H9 (cell line): Measurements from ENCODE around the gene ADA. TPM values are rescaled to one million over a fixed set of nuclear protein-coding genes. Genes with fewer than 3 reads are reported as not detected.

Source experiments
- DNase-seq: peaks from one replicate; pipeline ENCODE4 v3.0.0-alpha.2; 2017
- H2AFZ ChIP-seq: one replicate; pipeline ENCODE4 v1.6.1; 2013; ENCODE audit warnings: mild to moderate bottlenecking, low read length, control low read depth, moderate library complexity
- H2AK5ac ChIP-seq: 2 replicates; pipeline ENCODE4 v1.6.1; 2013; ENCODE audit warnings: low read length, control low read depth, mixed read lengths; ENCODE audit not compliant: insufficient read length
- H2BK120ac ChIP-seq: one replicate; pipeline ENCODE4 v1.6.1; 2013; ENCODE audit warnings: low read depth, mild to moderate bottlenecking, low read length, control low read depth, inconsistent platforms; ENCODE audit not compliant: poor library complexity, severe bottlenecking
- H2BK12ac ChIP-seq: 2 replicates; pipeline ENCODE4 v1.6.1; 2013; ENCODE audit warnings: low read length, control low read depth, mixed read lengths, low read depth; ENCODE audit not compliant: insufficient read length
- H2BK15ac ChIP-seq: 2 replicates; pipeline ENCODE4 v1.6.1; 2013; ENCODE audit warnings: low read depth, low read length, control low read depth
- H2BK20ac ChIP-seq: one replicate; pipeline ENCODE4 v1.6.1; 2013; ENCODE audit warnings: low read depth, mild to moderate bottlenecking, low read length, control low read depth, inconsistent platforms; ENCODE audit not compliant: poor library complexity, severe bottlenecking
- H2BK5ac ChIP-seq: 2 replicates; pipeline ENCODE4 v1.6.1; 2013; ENCODE audit warnings: low read length, control low read depth, mixed read lengths; ENCODE audit not compliant: insufficient read length
- H3K14ac ChIP-seq: 2 replicates; pipeline ENCODE4 v1.6.1; 2013; ENCODE audit warnings: low read length, control low read depth; ENCODE audit not compliant: insufficient read depth
- H3K18ac ChIP-seq: 2 replicates; pipeline ENCODE4 v1.6.1; 2013; ENCODE audit warnings: low read depth, mild to moderate bottlenecking, mixed read lengths, low read length, control low read depth; ENCODE audit not compliant: insufficient read length
- H3K23ac ChIP-seq: 2 replicates; pipeline ENCODE4 v1.6.1; 2013; ENCODE audit warnings: low read length, control low read depth, mixed read lengths, low read depth; ENCODE audit not compliant: insufficient read length
- H3K23me2 ChIP-seq: 2 replicates; pipeline ENCODE4 v1.6.1; 2013; ENCODE audit warnings: low read depth, mild to moderate bottlenecking, mixed read lengths, low read length, control low read depth; ENCODE audit not compliant: insufficient read length, poor library complexity, severe bottlenecking
- H3K27ac ChIP-seq: 2 replicates; pipeline ENCODE4 v1.5.1; 2013; ENCODE audit warnings: low read length, control low read depth, mixed read lengths, low read depth; ENCODE audit not compliant: insufficient read length
- H3K27me3 ChIP-seq: 2 replicates; pipeline ENCODE4 v1.6.1; 2013; ENCODE audit warnings: low read length, control low read depth, inconsistent platforms; ENCODE audit not compliant: insufficient read depth
- H3K4ac ChIP-seq: 2 replicates; pipeline ENCODE4 v1.6.1; 2013; ENCODE audit warnings: low read depth, mild to moderate bottlenecking, control low read depth, inconsistent platforms, low read length, moderate library complexity
- H3K4me1 ChIP-seq: 2 replicates; pipeline ENCODE4 v1.6.1; 2013; ENCODE audit warnings: low read length, control low read depth, inconsistent platforms; ENCODE audit not compliant: insufficient read depth
- H3K4me2 ChIP-seq: 2 replicates; pipeline ENCODE4 v1.6.1; 2013; ENCODE audit warnings: low read length, control low read depth, mixed read lengths; ENCODE audit not compliant: insufficient read length, insufficient read depth
- H3K56ac ChIP-seq: 2 replicates; pipeline ENCODE4 v1.6.1; 2013; ENCODE audit warnings: low read depth, mild to moderate bottlenecking, mixed read lengths, low read length, control low read depth; ENCODE audit not compliant: insufficient read length
- H3K79me1 ChIP-seq: 2 replicates; pipeline ENCODE4 v1.6.1; 2013; ENCODE audit warnings: low read depth, mild to moderate bottlenecking, moderate library complexity, low read length, control low read depth, inconsistent platforms; ENCODE audit not compliant: insufficient read depth, poor library complexity, severe bottlenecking
- H3K79me2 ChIP-seq: 2 replicates; pipeline ENCODE4 v1.6.1; 2013; ENCODE audit warnings: low read length, control low read depth, inconsistent platforms; ENCODE audit not compliant: insufficient read depth
- H3K9ac ChIP-seq: 2 replicates; pipeline ENCODE4 v1.6.1; 2013; ENCODE audit warnings: low read length, control low read depth, mixed read lengths; ENCODE audit not compliant: insufficient read length; ENCODE audit errors: extremely low read depth
- H3K9me3 ChIP-seq: one replicate; pipeline ENCODE4 v1.6.1; 2013; ENCODE audit warnings: low read depth, low read length, inconsistent platforms; ENCODE audit not compliant: control insufficient read depth
- H3T11ph ChIP-seq: one replicate; pipeline ENCODE4 v1.6.1; 2013; ENCODE audit warnings: mild to moderate bottlenecking, low read length, control low read depth, inconsistent platforms
- H4K20me1 ChIP-seq: one replicate; pipeline ENCODE4 v1.6.1; 2013; ENCODE audit not compliant: control insufficient read depth, insufficient read length, insufficient read depth
- H4K5ac ChIP-seq: 2 replicates; pipeline ENCODE4 v1.6.1; 2013; ENCODE audit warnings: low read depth, mild to moderate bottlenecking, mixed read lengths, low read length, control low read depth; ENCODE audit not compliant: insufficient read length
- H4K8ac ChIP-seq: replicated peaks from 2 replicates; pipeline ENCODE4 v1.6.1; 2013; ENCODE audit warnings: low read length, control low read depth, mixed read lengths, low read depth; ENCODE audit not compliant: insufficient read length
- H4K91ac ChIP-seq: 2 replicates; pipeline ENCODE4 v1.6.1; 2013; ENCODE audit warnings: low read depth, mild to moderate bottlenecking, moderate library complexity, mixed read lengths, low read length, control low read depth; ENCODE audit not compliant: insufficient read length
- H3K27ac Mint-ChIP-seq, 3 experiments: 2 replicates in 2 of 3; 3 replicates in 1 of 3; pipeline ENCODE4 v1.8.0; 2020 to 2021; ENCODE audit warnings: mixed read lengths in 3 of 3, mild to moderate bottlenecking in 1 of 3, moderate library complexity in 1 of 3
- H3K27me3 Mint-ChIP-seq: 2 replicates; pipeline ENCODE4 v1.8.0; 2021; ENCODE audit warnings: low read depth, mild to moderate bottlenecking, moderate library complexity, mixed read lengths
- H3K36me3 Mint-ChIP-seq, 3 experiments: 2 replicates in 2 of 3; 3 replicates in 1 of 3; pipeline ENCODE4 v1.8.0; 2020 to 2021; ENCODE audit warnings: low read depth in 3 of 3, mixed read lengths in 3 of 3; ENCODE audit not compliant: insufficient read depth in 1 of 3
- H3K4me1 Mint-ChIP-seq, 2 experiments: 2 replicates each; pipeline ENCODE4 v1.8.0; 2020; ENCODE audit warnings: mixed read lengths in 2 of 2
- H3K4me3 Mint-ChIP-seq, 2 experiments: 2 replicates in 1 of 2; 3 replicates in 1 of 2; pipeline ENCODE4 v1.8.0; 2020 to 2021; ENCODE audit warnings: mild to moderate bottlenecking in 2 of 2, mixed read lengths in 2 of 2, moderate library complexity in 1 of 2
- H3K9me3 Mint-ChIP-seq, 2 experiments: 2 replicates in 1 of 2; 3 replicates in 1 of 2; pipeline ENCODE4 v1.8.0; 2020; ENCODE audit warnings: mild to moderate bottlenecking in 2 of 2, mixed read lengths in 2 of 2, moderate library complexity in 1 of 2
- WGBS: extraction: QIAGEN DNeasy Blood & Tissue Kit; methylation state at CpG from one replicate; pipeline ENCODE4 v1.1.7; 2013; ENCODE audit warnings: missing lambda C conversion rate, low lambda C conversion rate, mixed read lengths; ENCODE audit not compliant: insufficient read length; ENCODE audit errors: extremely low coverage; 5-methylcytosine and 5-hydroxymethylcytosine counted together
- total RNA-seq: library from RNA; stranded (reverse); gene quantifications from 2 replicates; pipeline ENCODE4 v1.2.1, GENCODE V29; 2021
- TF ChIP-seq, protein P1 (sequence below): fragments of 200-600 bp; sonication (generic); conservative IDR thresholded peaks from 3 replicates; pipeline ENCODE4 v1.8.0; 2021; ENCODE audit warnings: antibody characterized with exemption, mild to moderate bottlenecking

The ADA gene
- total RNA-seq, 1 experiment from 2014 or later, result 22.0 TPM

GRCh38 chr20:44580581-44581268, 70.8 kb downstream of the ADA start:
- Histone ChIP-seq H4K8ac (no peak overlapping the region), H3K14ac (no peak overlapping the region), H2BK5ac (no peak overlapping the region), H4K20me1 (no peaks in the 10 kb centered on the region), H4K91ac (no peak overlapping the region), H3K56ac (no peak overlapping the region), H2BK20ac (no peak overlapping the region), H2AK5ac (no peak overlapping the region), H3K18ac (no peak overlapping the region), H3K79me2 (no peaks in the 10 kb centered on the region), H2BK120ac (no peak overlapping the region), H3K9me3 (no peaks in the 10 kb centered on the region), H2BK12ac (no peak overlapping the region), H3K4ac (no peak overlapping the region), H3T11ph (no peak overlapping the region), H3K23me2 (no peaks in the 10 kb centered on the region), H3K4me1 (peaks cover 8% of the 10 kb centered on the region; the same call in 1 of the 2 replicates), H3K27ac (no peak overlapping the region), H3K9ac (no peak overlapping the region), H3K79me1 (no peaks in the 10 kb centered on the region), H2BK15ac (no peak overlapping the region), H3K27me3 (no peaks in the 10 kb centered on the region), H3K4me2 (no peak overlapping the region), H3K23ac (no peak overlapping the region), H4K5ac (no peak overlapping the region), H2AFZ (no peak overlapping the region)
- DNase-seq, result no peak
- TF ChIP-seq, protein P1, sequence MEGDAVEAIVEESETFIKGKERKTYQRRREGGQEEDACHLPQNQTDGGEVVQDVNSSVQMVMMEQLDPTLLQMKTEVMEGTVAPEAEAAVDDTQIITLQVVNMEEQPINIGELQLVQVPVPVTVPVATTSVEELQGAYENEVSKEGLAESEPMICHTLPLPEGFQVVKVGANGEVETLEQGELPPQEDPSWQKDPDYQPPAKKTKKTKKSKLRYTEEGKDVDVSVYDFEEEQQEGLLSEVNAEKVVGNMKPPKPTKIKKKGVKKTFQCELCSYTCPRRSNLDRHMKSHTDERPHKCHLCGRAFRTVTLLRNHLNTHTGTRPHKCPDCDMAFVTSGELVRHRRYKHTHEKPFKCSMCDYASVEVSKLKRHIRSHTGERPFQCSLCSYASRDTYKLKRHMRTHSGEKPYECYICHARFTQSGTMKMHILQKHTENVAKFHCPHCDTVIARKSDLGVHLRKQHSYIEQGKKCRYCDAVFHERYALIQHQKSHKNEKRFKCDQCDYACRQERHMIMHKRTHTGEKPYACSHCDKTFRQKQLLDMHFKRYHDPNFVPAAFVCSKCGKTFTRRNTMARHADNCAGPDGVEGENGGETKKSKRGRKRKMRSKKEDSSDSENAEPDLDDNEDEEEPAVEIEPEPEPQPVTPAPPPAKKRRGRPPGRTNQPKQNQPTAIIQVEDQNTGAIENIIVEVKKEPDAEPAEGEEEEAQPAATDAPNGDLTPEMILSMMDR, result no peak
- H3K27ac Mint-ChIP-seq, result no peak overlapping the region
- no peak overlapping the region for H3K4me3 Mint-ChIP-seq
- H3K36me3 Mint-ChIP-seq, result peaks cover 0 to 4% (median 2%) of the 10 kb centered on the region in 3 experiments; a peak in 2 of 7 replicates
- no peaks in the 10 kb centered on the region for H3K27me3 Mint-ChIP-seq
- no peaks in the 10 kb centered on the region for H3K9me3 Mint-ChIP-seq
- peaks cover 26 to 34% of the 10 kb centered on the region in 2 experiments for H3K4me1 Mint-ChIP-seq
- WGBS, result no CpG with 5 or more reads among the region's 9 CpGs
